LNCAP (cell line): ENCODE data around the gene ZNF774.

Source experiments
- TF ChIP-seq, protein P1 (sequence below): fragments of 450-650 bp; IDR thresholded peaks from 2 replicates; pipeline ENCODE4 v1.5.1; 2017; ENCODE audit warnings: mild to moderate bottlenecking

ZNF774 gene

DNA sequence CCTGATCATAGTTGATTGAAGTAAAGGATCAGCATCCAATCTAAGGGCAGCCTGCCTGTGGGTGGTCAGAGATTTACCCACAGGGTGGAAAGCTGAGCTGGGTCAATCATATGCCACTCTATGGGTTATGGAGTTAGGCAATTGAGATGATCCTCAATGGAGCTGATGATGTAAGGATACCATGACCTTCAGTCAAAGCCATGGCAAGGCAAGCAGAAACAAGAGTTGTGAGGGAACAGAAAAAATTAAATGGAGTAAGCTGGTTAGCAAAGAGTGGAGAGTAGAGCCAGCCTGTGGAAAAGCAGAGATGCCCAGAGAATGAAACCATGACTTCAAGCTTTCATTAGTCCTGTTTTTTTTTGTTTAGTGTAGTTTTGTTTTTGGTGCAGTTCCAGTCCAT lies 30.2 kb downstream of the ZNF774 start:
- TF ChIP-seq, protein P1, sequence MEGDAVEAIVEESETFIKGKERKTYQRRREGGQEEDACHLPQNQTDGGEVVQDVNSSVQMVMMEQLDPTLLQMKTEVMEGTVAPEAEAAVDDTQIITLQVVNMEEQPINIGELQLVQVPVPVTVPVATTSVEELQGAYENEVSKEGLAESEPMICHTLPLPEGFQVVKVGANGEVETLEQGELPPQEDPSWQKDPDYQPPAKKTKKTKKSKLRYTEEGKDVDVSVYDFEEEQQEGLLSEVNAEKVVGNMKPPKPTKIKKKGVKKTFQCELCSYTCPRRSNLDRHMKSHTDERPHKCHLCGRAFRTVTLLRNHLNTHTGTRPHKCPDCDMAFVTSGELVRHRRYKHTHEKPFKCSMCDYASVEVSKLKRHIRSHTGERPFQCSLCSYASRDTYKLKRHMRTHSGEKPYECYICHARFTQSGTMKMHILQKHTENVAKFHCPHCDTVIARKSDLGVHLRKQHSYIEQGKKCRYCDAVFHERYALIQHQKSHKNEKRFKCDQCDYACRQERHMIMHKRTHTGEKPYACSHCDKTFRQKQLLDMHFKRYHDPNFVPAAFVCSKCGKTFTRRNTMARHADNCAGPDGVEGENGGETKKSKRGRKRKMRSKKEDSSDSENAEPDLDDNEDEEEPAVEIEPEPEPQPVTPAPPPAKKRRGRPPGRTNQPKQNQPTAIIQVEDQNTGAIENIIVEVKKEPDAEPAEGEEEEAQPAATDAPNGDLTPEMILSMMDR, result no peak

- TF ChIP-seq, protein P1, result no peak
Observed at GRCh38 chr15:90386221-90386620, 34.1 kb downstream of the ZNF774 start.

DNA sequence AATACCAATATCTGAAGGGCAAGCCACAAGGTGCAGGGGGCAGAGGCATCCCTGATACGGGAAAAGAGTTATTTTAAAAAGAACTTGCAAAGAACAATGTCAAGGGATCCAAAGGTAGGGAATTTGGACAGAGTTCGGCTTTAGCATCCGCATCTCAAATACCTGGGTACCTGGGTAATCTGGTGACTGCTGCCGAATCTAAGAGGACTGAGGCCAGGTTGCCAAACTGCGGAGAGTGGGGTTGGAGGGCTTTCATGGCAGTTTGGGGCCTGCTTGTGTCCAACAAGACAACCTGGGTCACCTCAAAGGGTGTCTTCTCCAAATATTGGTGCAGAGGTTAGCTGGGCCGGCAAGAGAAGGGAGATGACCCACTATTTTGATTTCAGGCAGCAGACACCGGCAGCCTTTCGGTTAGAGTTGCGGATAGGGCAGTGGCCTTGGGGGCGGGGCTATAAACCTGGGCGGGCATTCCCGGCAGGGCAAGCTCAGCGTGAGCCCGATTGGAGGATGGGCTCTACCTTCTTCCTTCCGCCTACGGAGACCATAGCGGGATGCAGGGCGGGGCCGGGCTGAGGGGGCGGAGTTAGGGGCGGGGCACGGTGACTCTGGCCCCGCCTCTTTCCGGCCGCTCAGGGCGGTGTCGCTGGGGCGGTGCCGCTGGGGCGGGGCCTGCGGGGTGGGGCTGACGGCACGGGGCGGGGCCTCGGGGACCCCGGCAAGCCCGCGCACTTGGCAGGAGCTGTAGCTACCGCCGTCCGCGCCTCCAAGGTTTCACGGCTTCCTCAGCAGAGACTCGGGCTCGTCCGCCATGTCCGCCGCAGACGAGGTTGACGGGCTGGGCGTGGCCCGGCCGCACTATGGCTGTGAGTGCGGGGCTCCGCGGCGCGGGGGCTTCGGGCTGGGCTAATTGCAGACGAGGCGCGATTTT lies 35.7 kb downstream of the ZNF774 start, which contains the start of gene IQGAP1:
Gene IQGAP1 (plus strand): TSS at position 709 of the 928 bp plus-strand sequence. CDS start 100 bp downstream, at position 809.
- TF ChIP-seq, protein P1, result no peak

GRCh38 chr15:90388462-90389380 lies 36.6 kb downstream of the ZNF774 start:
- TF ChIP-seq, protein P1, result no peak

DNA sequence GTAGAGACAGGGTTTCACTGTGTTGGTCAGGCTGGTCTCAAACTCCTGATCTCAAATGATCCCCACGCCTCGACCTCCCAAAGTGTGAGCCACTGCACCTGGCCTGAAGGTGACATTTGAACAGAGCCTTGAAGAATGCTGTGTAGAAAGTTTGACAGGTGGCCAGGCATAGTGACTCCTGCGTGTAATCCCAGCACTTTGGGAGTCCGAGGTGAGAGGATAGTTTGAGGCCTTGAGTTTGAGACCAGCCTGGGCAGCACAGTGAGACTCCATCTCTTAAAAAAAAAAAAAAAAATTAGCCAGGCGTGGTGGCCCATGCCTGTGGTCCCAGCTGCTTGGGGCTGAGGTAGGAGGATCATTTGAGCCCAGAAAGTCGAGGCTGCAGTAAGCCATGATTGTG lies 37.4 kb downstream of the ZNF774 start:
- TF ChIP-seq, protein P1, result no peak

GRCh38 chr15:90393040-90393439 lies 41.0 kb downstream of the ZNF774 start:
- TF ChIP-seq, protein P1, result no peak

DNA sequence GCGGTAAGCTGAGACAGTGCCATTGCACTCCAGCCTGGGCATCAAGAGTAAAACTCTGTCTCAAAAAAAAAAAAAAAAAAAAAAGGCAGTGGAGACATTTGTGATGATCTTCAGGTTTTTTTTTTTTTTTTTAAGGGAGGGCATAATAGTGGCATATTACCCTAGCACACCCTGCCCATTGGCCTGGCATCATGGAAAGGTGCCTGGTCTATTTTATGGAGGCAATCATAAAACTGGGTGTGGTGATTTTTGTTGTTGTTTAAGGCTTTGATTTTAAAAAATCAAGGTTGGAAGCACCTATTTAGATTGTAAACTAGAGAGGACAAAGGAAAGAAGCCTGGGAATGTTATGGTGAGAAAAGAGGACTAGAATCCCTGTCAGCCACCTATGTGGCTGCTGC lies 42.0 kb downstream of the ZNF774 start:
- TF ChIP-seq, protein P1, result no peak
